HCT116 (cell line): ENCODE measurements around the gene HEG1. TPM values are rescaled to one million over a fixed set of nuclear protein-coding genes. Genes with fewer than 3 reads are reported as not detected.

ENCODE experiments used
- ATAC-seq: fragments of 200-7000 bp; cut with Tn5 transposase; 2 replicates; pipeline ENCODE4 v1.9.1; 2020; ENCODE audit warnings: mild to moderate bottlenecking, moderate library complexity
- BruUV-seq: library from RNA; stranded (reverse); fragments of 400-500 nt; replicated peaks from 2 replicates; lab custom pipeline; 2021; lab: Mats Ljungman, UMichigan
- CTCF ChIA-PET: fragments of 300-600 bp; sonication (Branson Sonifier 250); formaldehyde crosslinking; loops from one replicate; lab custom pipeline; 2021; ENCODE audit warnings: antibody characterized with exemption; lab: Charles Lee
- POLR2A ChIA-PET: fragments of 300-600, 350-600 bp; sonication (Branson Sonifier 250); formaldehyde crosslinking; loops from one replicate; lab custom pipeline; 2021; ENCODE audit warnings: antibody characterized with exemption; lab: Charles Lee
- RAD21 ChIA-PET, 2 experiments: fragments of 300-600 bp; sonication (Branson Sonifier 250); formaldehyde crosslinking; loops; one replicate each; lab custom pipeline; 2023; ENCODE audit warnings: low total read pairs in 2 of 2; ENCODE audit not compliant: uncharacterized antibody in 2 of 2, unreplicated experiment in 2 of 2, low non-redundant PET in 1 of 2; lab: Charles Lee
- DNase-seq: peaks from one replicate; pipeline ENCODE4 v3.0.0-alpha.2; 2010; ENCODE audit warnings: low read depth, low spot score
- H2AFZ ChIP-seq: fragments of 200-600 bp; shearing (Covaris generic), sonication (generic); 2 replicates; pipeline ENCODE4 v1.6.1; 2017; ENCODE audit warnings: low read depth, mixed run types, mixed read lengths, antibody characterized with exemption, low read length; ENCODE audit not compliant: poor library complexity, severe bottlenecking
- H3K27ac ChIP-seq: 2 replicates; pipeline ENCODE4 v1.5.1; 2012; ENCODE audit warnings: low read depth, low read length
- H3K27me3 ChIP-seq: fragments of 200-600 bp; sonication (generic); 2 replicates; pipeline ENCODE4 v1.6.1; 2016; ENCODE audit warnings: mixed run types, low read length, mixed read lengths; ENCODE audit not compliant: insufficient read depth
- H3K36me3 ChIP-seq, 2 experiments: fragments of 200-500 bp in 1 of 2; fragments of 200-600 bp in 1 of 2; sonication (Bioruptor generic) in 1 of 2; sonication (generic) in 1 of 2; 2 replicates each; pipeline versions ENCODE4 v1.5.1 to v1.6.1; 2014 to 2016; ENCODE audit warnings: low read length in 2 of 2, inconsistent platforms in 1 of 2, mixed read lengths in 1 of 2, mixed run types in 1 of 2; ENCODE audit not compliant: insufficient read depth in 2 of 2, control insufficient read depth in 1 of 2
- H3K4me1 ChIP-seq, 2 experiments: fragments of 200-600 bp in 1 of 2; sonication (generic) in 1 of 2; 2 replicates each; pipeline versions ENCODE4 v1.5.1 to v1.6.1; 2012 to 2017; ENCODE audit warnings: low read length in 2 of 2, inconsistent platforms in 1 of 2, mild to moderate bottlenecking in 1 of 2, mixed read lengths in 1 of 2, mixed run types in 1 of 2, moderate library complexity in 1 of 2; ENCODE audit not compliant: insufficient read depth in 2 of 2, control insufficient read depth in 1 of 2
- H3K4me2 ChIP-seq: fragments of 200-600 bp; sonication (generic); 2 replicates; pipeline ENCODE4 v1.6.1; 2017; ENCODE audit warnings: mixed run types, low read length, mixed read lengths
- H3K4me3 ChIP-seq, 2 experiments: fragments of 200-600 bp in 1 of 2; sonication (generic) in 1 of 2; replicated peaks in 1 of 2; 2 replicates each; pipeline ENCODE4 v1.5.1; 2011 to 2016; ENCODE audit warnings: low read length in 2 of 2, control low read depth in 1 of 2, low read depth in 1 of 2, mild to moderate bottlenecking in 1 of 2, mixed read lengths in 1 of 2, mixed run types in 1 of 2
- H3K79me2 ChIP-seq: fragments of 200-600 bp; sonication (generic); 2 replicates; pipeline ENCODE4 v1.6.1; 2017; ENCODE audit warnings: mild to moderate bottlenecking, mixed run types, low read length, moderate library complexity, mixed read lengths; ENCODE audit not compliant: insufficient read depth
- H3K9ac ChIP-seq: fragments of 200-600 bp; sonication (generic); 2 replicates; pipeline ENCODE4 v1.6.1; 2016; ENCODE audit warnings: low read length, mixed read lengths
- H3K9me2 ChIP-seq: fragments of 200-600 bp; sonication (generic), shearing (Covaris generic); 2 replicates; pipeline ENCODE4 v1.6.1; 2017; ENCODE audit warnings: mixed run types, mild to moderate bottlenecking, moderate library complexity; ENCODE audit not compliant: insufficient read depth
- H3K9me3 ChIP-seq, 2 experiments: fragments of 200-500 bp in 1 of 2; fragments of 200-600 bp in 1 of 2; sonication (Bioruptor generic) in 1 of 2; sonication (generic) in 1 of 2; 2 replicates each; pipeline ENCODE4 v1.6.1; 2014 to 2017; ENCODE audit warnings: low read length in 2 of 2, mixed read lengths in 2 of 2, inconsistent platforms in 1 of 2, low read depth in 1 of 2, mild to moderate bottlenecking in 1 of 2, mixed run types in 1 of 2, moderate library complexity in 1 of 2; ENCODE audit not compliant: control insufficient read depth in 1 of 2, insufficient read depth in 1 of 2
- H4K20me1 ChIP-seq: fragments of 200-600 bp; sonication (generic), shearing (Covaris generic); 2 replicates; pipeline ENCODE4 v1.6.1; 2017; ENCODE audit warnings: mixed run types, mild to moderate bottlenecking, moderate library complexity; ENCODE audit not compliant: insufficient read depth
- CBX3 ChIP-seq: IDR thresholded peaks from 2 replicates; pipeline ENCODE4 v1.6.1; 2012; ENCODE audit warnings: low read depth
- CEBPB ChIP-seq: IDR thresholded peaks from 2 replicates; pipeline ENCODE4 v1.6.1; 2012; ENCODE audit warnings: low read depth
- EGR1 ChIP-seq: IDR thresholded peaks from 2 replicates; pipeline ENCODE4 v1.6.1; 2012; ENCODE audit warnings: low read depth
- ELF1 ChIP-seq: IDR thresholded peaks from 2 replicates; pipeline ENCODE4 v1.6.1; 2012; ENCODE audit warnings: low read depth, borderline replicate concordance
- EZH2phosphoT487 ChIP-seq: fragments of 200-600 bp; IDR thresholded peaks from 2 replicates; pipeline ENCODE4 v1.6.1; 2018; ENCODE audit warnings: antibody characterized with exemption, borderline replicate concordance
- FOSL1 ChIP-seq: IDR thresholded peaks from 2 replicates; pipeline ENCODE4 v1.6.1; 2012; ENCODE audit warnings: low read depth
- POLR2A ChIP-seq: IDR thresholded peaks from 2 replicates; pipeline ENCODE4 v1.7.0; 2011; ENCODE audit warnings: borderline replicate concordance; ENCODE audit not compliant: insufficient read depth, insufficient read length; ENCODE audit errors: extremely low read depth
- POLR2AphosphoS5 ChIP-seq: IDR thresholded peaks from 2 replicates; pipeline ENCODE4 v1.6.1; 2011; ENCODE audit warnings: mild to moderate bottlenecking, low read depth, low read length, moderate library complexity
- REST ChIP-seq: IDR thresholded peaks from 2 replicates; pipeline ENCODE4 v1.6.1; 2012; ENCODE audit warnings: low read depth
- SRF ChIP-seq: IDR thresholded peaks from 2 replicates; pipeline ENCODE4 v1.6.1; 2012; ENCODE audit warnings: low read depth
- YY1 ChIP-seq: IDR thresholded peaks from 2 replicates; pipeline ENCODE4 v1.6.1; 2011; ENCODE audit warnings: low read length, low read depth, moderate library complexity, mild to moderate bottlenecking; ENCODE audit not compliant: insufficient replicate concordance; ENCODE audit errors: extremely low read depth
- ZFX ChIP-seq: fragments of 450-650 bp; IDR thresholded peaks from 2 replicates; pipeline ENCODE4 v1.6.1; 2017
- ZNF274 ChIP-seq: fragments of 200-500 bp; sonication (Bioruptor generic); IDR thresholded peaks from 2 replicates; pipeline ENCODE4 v1.6.1; 2014; ENCODE audit warnings: mild to moderate bottlenecking, low read depth, low read length, inconsistent platforms
- intact Hi-C: fragments of 100-400 bp; cut with micrococcal nuclease; formaldehyde crosslinking; loops from 2 replicates; pipeline ENCODE4 v1.10.0; 2022
- total RNA-seq: library from RNA; stranded (reverse); gene quantifications from one replicate; pipeline ENCODE4 v1.2.1, GENCODE V29; 2021; ENCODE audit not compliant: unreplicated experiment
- TF ChIP-seq, protein P1 (sequence below): IDR thresholded peaks from 2 replicates; pipeline ENCODE4 v1.6.1; 2011; ENCODE audit warnings: mild to moderate bottlenecking, low read length, moderate library complexity; ENCODE audit not compliant: insufficient replicate concordance; ENCODE audit errors: extremely low read depth

The HEG1 gene
- total RNA-seq, 1 experiment from 2014 or later: 2.6 TPM

DNA sequence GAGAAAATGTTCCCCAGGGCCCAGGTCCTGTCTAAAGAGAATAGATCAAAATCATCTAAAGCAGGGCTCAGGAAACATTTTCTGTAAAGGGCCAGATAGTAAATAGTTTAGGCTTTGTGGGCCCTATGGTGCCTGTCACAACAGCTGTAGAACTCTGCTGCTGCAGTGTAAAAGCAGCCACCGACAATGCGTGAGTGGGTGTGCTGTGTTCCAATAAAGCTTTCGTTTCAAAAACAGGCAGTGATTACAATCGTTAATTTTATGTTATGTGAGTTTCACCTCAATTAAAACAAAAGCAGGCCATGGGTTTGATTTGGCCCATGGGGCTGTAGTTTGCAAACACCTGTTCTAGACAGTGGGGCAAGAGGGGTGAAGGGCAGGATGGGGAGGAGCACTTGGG, 12.5 kb upstream of the HEG1 start:
- Histone ChIP-seq H4K20me1 (no peaks in the 10 kb centered on the region), H3K27ac (no peak overlapping the region), H3K9me2 (no peaks in the 10 kb centered on the region), H2AFZ (no peak overlapping the region), H3K9me3 (no peaks in the 10 kb centered on the region), H3K4me1 (peaks cover 0 to 4% of the 10 kb centered on the region in 2 experiments; a peak in 2 of 4 replicates)
- BruUV-seq: no TSS peak
- ATAC-seq: no peak
- TF ChIP-seq REST (no peak), POLR2A (no peak), ZFX (no peak), ZNF274 (no peak), EZH2phosphoT487 (no peak), ELF1 (no peak), YY1 (no peak), SRF (no peak), CBX3 (no peak), CEBPB (no peak), FOSL1 (no peak), POLR2AphosphoS5 (no peak), EGR1 (no peak)
- TF ChIP-seq, protein P1, sequence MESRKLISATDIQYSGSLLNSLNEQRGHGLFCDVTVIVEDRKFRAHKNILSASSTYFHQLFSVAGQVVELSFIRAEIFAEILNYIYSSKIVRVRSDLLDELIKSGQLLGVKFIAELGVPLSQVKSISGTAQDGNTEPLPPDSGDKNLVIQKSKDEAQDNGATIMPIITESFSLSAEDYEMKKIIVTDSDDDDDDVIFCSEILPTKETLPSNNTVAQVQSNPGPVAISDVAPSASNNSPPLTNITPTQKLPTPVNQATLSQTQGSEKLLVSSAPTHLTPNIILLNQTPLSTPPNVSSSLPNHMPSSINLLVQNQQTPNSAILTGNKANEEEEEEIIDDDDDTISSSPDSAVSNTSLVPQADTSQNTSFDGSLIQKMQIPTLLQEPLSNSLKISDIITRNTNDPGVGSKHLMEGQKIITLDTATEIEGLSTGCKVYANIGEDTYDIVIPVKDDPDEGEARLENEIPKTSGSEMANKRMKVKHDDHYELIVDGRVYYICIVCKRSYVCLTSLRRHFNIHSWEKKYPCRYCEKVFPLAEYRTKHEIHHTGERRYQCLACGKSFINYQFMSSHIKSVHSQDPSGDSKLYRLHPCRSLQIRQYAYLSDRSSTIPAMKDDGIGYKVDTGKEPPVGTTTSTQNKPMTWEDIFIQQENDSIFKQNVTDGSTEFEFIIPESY: no peak
- TF ChIP-seq, all 23 proteins: peak for 0
- no peak for DNase-seq
- ChIA-PET POLR2A (no interaction called here), RAD21 (no interaction called here), CTCF (no interaction called here)
- H3K4me3 ChIP-seq: no peak overlapping the region
- intact Hi-C loops: no loop called here
- no peaks in the 10 kb centered on the region; the same call in 1 of the 2 replicates for H3K27me3 ChIP-seq
- H3K36me3 ChIP-seq: no peaks in the 10 kb centered on the region
- H3K79me2 ChIP-seq: no peaks in the 10 kb centered on the region
- H3K9ac ChIP-seq: no peak overlapping the region
- H3K4me2 ChIP-seq: no peak overlapping the region
